NCI-H2081 treated with DMSO at 0.1 percent for 48 hours (cell line): ENCODE data around the gene BCAS4.
"Not testable (repeated sequence)": the region's sequence is repeated elsewhere in the genome, so short reads cannot be mapped to it uniquely, and the experiment has no call there.

Experiments used
- DNase-seq: peaks from one replicate; lab custom pipeline; 2025; lab: John Stamatoyannopoulos, UW

Gene BCAS4, protein sequence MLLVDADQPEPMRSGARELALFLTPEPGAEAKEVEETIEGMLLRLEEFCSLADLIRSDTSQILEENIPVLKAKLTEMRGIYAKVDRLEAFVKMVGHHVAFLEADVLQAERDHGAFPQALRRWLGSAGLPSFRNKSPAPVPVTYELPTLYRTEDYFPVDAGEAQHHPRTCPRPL

DNA sequence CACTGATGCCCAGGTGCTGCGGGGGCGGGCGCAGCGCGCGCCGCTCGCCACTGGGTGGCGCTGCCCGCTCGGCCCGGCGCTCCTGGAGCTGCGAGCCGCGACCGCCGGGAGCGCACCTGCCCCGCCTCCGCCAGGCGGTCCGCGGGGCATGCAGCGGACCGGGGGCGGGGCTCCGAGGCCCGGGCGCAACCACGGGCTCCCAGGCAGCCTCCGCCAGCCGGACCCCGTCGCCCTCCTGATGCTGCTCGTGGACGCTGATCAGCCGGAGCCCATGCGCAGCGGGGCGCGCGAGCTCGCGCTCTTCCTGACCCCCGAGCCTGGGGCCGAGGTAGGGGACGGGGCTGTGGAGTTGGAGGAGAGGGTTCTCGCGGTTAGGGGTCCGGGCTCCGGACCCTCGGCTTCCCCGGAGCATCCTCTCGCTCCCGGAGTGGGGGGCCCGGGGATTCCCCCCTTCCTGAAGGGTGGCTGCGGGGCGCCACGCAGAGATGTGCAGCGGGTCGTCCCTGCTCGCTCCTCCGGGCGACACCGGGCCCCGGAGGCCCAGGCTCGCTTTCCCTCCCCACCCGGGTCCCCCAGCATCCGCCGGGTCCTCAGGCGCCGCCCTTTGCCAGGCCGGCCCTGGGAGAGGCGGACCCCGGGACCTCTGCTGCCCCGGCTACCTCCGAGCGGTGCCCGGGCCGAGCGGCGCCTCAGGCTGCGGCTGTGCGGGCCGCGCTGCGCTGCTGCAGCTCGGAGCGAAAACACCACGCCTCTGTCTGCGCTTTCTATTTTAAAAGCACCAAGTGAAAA lies at the start of gene BCAS4:
BCAS4 (plus strand) TSS at position 216 of the 789 bp plus-strand sequence; CDS start at position 239, 23 bp downstream.
- DNase-seq: no peak

DNA sequence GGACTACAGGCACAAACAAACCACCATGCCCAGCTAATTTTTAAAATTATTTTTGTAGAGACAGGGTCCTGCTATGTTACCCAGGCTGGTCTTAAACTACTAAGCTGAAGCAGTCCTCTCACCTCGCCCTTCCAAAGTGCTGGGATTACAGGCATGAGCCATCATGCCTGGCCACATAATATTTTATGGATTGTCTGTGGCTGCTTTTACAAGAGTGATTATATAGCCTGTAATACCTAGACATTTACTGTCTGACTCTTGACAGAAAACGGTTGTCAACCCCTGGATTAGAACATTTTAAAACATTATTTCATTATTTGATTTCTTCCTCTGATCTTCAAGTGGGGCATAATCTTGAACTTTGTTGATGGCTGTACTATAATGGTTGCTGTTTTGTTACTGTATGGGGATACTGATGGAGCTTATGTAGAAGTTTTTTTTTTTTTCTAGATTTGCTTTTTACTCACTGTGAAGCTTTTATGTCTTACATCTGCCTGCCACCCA lies 49.2 kb upstream of the BCAS4 start:
- no peak for DNase-seq

DNA sequence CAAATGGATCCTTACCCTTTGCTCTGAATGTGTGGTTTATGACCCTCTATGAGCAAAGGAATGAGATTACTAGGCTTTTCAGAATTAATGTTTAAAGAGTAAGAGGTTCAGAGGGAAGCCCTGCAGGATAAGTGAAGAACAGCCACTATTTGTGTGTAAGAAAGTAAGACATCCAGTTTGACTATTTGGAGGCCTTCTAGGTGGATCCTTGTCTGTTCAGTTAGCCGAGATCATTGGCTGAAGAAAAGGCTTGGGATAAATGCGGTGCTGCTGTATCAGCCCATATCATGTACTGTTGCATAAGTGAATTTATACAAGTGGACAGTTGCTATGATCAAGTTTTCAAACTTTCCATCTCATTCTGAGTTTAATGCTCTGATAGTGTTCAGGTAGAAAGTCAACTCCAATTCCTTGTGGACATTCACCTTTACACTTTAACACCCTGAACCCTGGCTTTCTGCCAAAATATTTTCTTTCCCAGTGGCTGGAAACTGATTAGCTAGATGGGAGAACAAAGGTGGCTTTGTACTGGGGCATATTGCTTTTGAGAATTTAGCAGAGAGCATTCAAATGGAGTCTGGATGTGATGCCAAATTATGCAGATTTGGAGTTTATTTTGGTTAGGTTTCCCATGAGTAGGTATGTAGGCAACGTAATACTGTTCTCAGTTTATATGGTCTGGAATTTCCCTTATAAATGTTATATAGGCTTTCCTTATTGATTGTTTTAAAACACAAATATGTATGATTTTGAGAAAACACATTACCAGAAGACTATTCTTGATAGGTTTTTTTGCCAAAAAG lies 48.5 kb upstream of the BCAS4 start:
- DNase-seq: no peak

DNA sequence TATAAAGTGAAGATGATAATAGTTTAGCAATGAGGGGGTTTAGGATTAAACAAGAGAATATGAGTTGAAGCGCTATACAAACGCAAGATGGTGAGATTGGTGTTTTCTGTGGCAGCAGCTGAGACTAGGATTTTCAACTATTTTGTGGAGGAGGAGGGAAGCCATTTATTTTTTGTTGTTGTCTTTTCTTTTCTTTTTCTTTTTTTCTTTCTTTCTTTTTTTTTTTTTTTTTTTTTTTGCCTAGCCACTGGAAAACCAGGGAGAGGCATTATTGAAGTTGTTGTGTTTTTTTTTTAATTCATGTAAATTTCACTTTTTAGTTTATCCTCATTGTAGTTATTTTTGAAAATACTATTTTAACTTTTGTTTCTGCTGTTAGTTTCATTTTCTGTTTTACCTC lies 47.6 kb upstream of the BCAS4 start:
- DNase-seq: no peak

DNA sequence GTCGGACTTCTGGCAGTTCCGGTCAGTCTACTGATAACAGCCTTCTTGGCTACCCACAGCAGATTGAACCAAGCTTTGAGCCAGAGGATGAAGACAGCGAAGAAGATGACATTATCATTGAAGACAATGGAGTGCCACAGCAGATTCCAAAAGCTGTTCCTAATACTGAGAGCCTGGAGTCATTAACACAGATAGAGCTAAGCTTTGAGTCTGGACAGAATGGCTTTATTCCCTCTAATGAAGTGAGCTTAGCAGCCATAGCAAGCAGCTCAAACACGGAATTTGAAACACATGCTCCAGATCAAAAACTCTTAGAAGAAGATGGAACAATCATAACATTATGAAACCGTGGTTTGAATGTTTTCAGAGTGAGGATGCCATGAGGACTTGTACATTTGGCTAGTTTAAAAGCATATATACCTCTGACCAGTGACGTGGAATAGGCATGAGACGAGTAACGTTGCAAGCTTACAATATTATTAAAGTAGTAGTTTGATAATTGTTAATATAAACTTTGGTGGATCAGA lies 44.7 kb upstream of the BCAS4 start:
- no peak for DNase-seq

DNA sequence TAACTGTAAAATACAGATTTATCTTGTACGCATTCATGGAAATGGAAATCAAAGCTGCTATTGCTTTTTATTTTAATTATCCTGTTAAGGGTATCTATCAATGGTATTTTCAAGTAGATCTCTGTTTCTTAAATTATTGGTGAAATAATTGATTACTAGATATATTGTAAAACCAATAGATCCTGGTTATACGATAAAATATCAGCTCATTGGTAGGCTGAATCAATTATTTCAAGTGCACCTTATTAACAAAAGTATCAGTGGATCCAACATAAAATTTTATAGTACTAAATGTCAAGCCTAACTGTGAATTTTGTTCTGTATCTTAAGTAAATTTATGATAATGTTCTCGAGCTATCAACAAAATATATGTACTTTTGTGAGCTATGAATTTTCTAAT lies 41.7 kb upstream of the BCAS4 start:
- DNase-seq: no peak

DNA sequence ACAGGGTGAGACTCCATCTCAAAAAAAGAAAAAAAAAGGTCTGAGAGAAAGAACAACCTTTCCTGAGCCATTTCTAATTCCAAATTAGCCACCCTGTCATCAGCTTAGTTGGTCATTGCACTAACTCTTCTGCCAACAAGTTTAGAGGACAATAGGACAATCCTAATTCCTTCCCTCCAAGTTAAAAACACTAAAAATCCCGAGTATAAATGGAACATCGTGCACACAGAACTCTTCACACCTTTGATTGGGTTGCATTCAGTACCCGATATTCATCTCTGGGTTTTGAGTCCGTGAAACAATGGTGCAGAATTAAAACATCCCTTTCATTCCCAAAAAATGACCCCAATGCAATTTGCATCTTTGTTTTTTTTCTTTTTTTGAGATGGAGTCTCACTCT lies 40.4 kb upstream of the BCAS4 start:
- DNase-seq: no peak

DNA sequence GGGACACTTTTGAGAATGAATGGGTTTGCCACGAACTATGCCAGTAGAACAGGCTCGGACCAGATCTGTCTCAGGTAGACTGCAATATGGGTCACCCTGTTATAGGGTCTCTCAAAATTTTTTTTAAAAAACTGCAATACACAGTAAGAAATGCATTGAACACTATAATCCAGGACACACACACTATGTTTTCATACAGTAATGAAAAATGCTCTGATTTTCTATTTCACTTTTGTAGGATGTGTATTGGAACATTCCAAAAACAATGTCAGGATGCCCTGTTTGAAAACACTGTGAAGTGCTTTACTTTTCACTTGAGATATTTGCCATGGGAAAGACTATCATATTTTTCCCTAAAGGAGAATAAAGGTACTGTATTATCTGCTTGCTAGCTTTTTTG lies 38.4 kb upstream of the BCAS4 start:
- DNase-seq: no peak

DNA sequence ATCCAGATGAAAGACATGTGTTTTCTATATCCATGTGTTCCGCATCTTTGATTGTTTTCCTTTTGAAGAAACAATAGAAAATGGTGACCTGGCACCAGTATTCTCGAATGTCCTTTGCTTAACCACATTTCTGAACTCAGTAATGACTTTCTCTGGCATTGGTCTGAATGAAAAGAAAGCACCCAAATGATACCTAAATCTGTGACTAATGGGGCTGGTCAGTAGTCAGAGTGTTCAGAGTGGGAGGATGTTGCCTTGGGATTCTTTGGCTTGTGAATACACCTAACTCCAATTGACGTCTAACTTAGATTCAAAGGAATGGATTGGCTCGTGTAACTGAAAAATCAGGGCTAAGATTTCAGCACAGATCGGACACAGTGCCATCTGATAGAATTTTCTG lies 36.4 kb upstream of the BCAS4 start:
- DNase-seq: no peak

DNA sequence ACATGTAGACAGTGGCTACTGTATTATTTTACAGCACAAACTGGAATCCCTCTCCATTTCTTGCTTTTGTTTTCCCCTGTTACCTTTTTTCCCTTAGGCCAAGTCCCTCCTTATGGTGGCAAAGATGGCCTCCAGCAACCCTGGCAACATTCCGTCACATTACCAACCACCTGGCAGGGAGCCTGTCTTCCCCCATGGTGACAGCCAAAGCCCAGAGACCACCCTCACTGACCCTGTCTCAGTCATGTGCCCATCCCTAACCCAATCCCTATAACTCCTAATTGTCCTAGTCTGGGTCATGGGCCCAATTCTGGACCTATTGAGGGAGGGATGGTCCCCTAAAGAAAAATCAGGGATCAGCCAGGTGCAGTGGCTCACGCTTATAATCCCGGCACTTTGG lies 35.9 kb upstream of the BCAS4 start:
- no peak for DNase-seq

DNA sequence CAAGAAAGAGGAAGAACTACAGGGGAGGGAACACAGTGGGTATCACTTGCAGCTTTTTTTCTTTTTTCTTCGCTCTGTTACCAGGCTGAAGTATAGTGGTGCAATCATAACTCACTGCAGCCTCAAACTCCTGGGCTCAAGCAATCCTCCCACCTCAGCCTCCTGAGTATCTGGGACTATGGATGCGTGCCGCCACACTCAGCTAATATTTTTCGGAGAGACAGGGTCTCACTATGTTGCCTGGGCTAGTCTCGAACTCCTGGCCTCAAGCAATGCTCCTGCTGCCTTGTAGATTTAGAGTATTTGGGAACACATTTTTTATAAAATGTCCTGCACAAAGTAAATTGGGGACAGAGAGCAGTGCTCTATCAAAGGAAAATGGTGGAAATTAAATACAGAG lies 35.2 kb upstream of the BCAS4 start:
- no peak for DNase-seq

DNA sequence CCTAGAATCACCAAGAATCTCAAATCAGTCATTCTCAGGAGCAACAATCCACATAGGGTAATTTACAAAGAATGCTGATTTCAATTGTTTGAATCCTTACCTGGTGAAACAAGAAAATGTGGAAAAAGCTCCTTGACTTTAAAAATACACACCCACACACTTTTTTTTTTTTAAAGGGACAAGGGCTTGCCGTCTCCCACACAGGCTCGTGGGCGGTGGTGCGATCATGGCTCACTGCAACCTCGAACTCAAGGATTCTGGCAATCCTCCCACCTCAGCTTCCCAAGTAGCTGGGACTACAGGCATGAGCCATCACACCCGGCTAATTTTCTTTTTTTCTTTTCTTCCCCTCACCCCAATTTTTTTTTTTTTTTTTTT lies 32.8 kb upstream of the BCAS4 start:
- no peak for DNase-seq

DNA sequence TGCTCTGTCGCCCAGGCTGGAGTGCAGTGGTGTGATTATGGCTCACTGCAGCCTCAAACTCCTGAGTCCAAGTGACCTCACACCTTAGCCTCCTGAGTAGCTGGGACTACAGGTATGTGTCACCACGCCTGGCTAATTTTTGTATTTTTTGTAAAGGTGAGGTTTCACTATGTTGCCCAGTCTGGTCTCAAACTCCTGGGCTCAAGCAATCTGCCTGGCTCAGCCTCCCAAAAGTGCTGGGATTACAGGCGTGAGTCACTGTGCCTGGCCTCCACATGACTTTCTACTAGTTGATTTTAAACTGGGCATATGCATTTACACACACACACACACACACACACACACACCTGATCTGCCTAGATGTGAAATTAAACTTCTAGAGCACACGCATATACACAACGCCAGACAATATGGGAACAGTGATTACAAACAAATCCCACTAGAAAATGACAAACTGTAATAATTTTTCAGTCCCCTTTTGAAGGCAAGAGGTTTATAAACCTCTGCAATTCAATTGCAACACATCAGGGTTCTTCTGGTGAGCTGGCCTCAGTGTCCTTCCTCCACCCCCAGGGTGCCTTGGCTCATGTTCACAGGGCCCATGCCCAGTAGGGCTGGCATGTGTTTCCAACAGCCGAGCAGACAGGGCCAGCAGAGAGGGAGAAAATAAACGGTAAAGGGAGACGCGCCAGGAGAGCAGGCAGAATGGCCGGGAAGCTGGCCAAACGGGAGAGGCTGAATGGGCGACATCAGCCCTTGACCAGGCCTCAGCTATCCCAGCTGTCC lies 32.2 kb upstream of the BCAS4 start:
- DNase-seq: no peak

DNA sequence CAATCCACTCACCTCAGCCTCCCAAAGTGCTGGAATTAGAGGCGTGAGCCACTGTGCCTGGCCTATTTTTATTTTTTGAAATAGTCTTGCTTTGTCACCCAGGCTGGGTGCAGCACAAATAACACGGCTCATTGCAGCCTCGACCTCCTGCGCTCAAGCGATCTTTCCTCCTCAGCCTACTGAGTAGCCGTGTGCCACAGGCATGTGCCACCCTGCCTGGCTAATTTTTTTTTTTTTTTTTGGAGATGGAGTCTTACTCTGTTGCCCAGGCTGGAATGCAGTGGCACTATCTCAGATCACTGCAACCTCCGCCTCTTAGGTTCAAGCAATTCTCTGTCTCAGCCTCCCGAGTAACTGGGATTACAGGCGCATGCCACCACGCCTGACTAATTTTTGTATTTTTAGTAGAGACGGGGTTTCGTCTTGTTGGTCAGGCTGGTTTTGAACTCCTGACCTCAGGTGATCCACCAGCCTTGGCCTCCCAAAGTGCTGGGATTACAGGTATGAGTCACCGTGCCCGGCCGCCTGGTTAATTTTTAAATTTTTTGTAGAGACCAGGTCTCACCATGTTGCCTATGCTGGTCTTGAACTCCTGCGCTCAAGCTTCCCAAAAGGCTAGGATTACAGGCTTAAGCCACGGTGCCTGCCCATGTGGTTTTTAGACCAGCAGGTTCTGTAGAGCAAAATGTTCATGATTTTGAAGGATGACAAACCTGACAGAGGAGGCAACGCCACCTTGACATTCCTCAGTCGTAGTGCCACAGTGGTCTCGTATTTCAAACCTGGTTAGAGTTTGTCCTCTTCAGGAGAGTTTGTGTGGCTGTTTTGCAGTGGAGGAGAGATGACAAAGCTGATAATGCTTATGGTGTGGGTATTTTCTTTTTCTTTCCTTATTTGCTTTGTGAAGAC lies 31.1 kb upstream of the BCAS4 start:
- DNase-seq: not testable (repeated sequence)

DNA sequence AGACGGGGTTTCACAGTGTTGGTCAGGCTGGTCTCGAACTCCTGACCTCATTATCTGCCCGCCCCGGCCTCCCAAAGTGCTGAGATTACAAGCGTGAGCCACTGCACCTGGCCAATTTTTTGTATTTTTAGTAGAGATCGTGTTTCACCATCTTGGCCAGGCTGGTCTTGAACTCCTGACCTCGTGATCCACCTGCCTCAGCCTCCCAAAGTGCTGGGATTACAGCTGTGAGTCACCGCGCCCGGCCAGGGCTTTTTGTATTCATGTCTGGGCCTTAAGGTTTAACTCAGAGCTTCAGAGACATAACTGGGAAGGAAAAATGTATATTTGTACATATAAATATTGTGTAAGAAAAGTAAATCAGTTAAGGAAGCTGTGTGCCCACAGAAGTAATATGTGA lies 29.6 kb upstream of the BCAS4 start:
- DNase-seq: not testable (repeated sequence)

DNA sequence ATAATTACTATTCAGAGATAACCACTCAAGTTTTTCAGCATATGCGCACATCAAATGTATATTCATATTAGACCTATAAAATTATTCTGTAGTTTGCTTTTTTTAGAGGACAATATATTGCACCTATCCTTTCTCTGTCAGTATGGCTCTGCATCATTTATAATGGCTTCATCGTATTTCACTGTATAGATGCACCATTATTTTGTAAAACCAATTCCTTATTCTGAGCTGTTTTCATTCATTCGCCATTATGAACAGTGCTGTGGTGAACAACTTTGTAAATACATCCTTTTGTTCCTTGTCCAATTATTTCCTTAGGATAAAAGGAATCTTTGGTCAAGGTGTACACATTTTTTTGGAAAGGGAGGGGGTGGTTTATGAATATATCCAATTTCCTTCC lies 29.2 kb upstream of the BCAS4 start:
- no peak for DNase-seq

DNA sequence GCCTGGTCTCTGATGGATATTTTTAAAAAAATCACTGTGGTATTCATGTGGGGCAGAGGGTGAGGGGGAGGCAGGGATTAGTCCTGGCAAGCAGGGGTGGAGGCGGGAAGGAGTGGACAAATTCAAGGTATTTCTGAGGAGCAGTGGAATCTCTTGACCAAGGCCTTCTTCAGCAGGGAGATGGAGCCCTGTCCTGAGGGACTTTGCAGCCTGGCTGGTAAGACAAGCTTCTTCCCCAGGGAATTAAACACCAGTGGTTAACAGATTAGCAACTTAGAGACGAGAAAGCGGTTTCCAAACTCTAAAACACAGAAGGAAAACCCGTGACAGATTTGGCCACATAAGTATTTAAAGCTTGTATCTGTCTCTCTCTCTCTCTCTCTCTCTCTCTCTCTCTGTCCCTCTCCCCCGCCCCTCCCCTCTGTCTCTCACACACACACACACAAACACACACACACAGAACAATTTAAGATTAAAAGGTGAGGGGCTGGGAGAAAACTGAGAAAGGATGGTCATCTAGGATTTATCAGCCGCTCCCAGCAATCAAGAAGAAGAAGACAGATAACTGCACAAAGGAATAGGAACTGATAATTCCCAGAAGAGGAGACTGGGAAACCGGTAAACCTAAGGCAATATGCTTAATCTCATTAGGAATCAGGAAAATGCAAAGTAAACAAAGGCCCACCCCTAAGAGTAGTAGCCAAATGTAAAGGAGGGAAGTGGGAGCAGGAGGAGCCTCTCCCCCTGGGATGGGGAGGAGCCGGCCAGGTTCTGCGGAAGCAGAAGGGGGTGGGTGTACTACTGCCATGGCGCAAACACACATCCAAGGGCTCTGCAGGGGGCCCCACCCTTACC lies 27.7 kb upstream of the BCAS4 start:
- DNase-seq: not testable (repeated sequence)

DNA sequence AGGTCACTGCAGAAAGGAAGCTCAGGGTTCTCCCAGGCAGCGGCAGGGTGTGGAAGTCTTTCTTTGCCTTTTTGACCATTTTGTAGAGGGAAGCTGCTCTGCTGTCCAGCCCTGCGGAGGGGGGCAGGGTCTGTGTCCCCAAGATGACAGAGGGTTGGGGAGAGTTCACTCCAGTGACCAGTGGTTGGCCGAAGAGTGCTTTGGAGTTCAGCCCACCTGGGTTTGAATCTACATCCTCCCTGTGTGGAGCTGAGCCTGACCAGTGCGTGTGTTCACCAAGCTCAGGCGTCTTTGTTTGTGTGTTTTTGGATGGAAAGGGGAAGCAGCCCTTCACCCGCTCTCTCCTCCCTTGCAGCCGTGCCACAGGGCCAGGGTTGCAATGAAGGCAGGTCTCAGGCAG lies 25.9 kb upstream of the BCAS4 start:
- DNase-seq: not testable (repeated sequence)

DNA sequence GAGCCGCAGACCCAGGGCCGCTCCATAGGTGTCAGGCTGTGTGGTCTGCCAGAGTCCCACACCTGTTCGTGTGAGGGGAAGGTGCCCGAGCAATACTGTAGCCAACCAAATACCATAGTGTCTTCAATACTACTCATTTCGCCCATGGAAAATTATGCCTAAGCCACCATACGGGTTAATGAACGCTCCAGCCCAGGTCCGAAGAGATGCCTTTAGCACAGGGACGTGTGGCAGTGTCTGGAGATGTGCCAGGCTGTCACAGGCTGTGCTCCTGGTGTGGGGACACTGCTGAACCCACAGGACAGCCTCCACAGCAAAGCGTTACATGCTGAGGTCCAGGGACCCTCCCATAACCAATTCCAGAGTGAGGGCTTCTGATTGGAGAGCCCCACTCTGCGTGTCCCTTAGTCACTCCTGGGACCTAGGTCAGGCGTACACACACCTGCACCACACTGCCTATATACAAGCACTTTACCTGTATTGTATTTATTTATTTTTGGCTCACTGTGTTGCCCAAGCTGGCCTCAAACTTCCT lies 25.2 kb upstream of the BCAS4 start:
- not testable (repeated sequence) for DNase-seq
